Measurements from ENCODE around the gene SAC3D1.

Gene SAC3D1

GRCh38 chr11:65026810-65027209, 14.2 kb upstream of the SAC3D1 start:
- peak; percentile 56 for DNase-seq

GRCh38 chr11:65027213-65028067, 13.6 kb upstream of the SAC3D1 start, which contains the start of gene SNX15:
Gene SNX15 (plus strand): TSS chr11:65027439. CDS start chr11:65027538, 99 bp downstream.
- DNase-seq, result peak; percentile 97

- DNase-seq, result no peak
Measured at GRCh38 chr11:65032216-65032615, 8.8 kb upstream of the SAC3D1 start.

- no peak for DNase-seq
Measured at GRCh38 chr11:65034423-65034822, 6.6 kb upstream of the SAC3D1 start.

- no peak for DNase-seq
Measured at GRCh38 chr11:65035579-65035978, 5.4 kb upstream of the SAC3D1 start.

GRCh38 chr11:65036931-65037330, 4.1 kb upstream of the SAC3D1 start:
- no peak for DNase-seq

GRCh38 chr11:65040520-65040846, 527 bp upstream of the SAC3D1 start:
- no peak for DNase-seq

GRCh38 chr11:65042891-65043290, 1.9 kb downstream of the SAC3D1 start:
- no peak for DNase-seq

- DNase-seq, result peak; percentile 78
Measured at GRCh38 chr11:65043881-65044501, 3.0 kb downstream of the SAC3D1 start.

GRCh38 chr11:65045061-65045460, 4.1 kb downstream of the SAC3D1 start:
- DNase-seq, result no peak

GRCh38 chr11:65045728-65046127, 4.7 kb downstream of the SAC3D1 start:
- DNase-seq, result no peak

GRCh38 chr11:65047581-65048422, 6.8 kb downstream of the SAC3D1 start:
- DNase-seq, result no peak

GRCh38 chr11:65051398-65051858, 10.4 kb downstream of the SAC3D1 start:
- DNase-seq, result no peak

- no peak for DNase-seq
Measured at GRCh38 chr11:65053827-65054508, 13.0 kb downstream of the SAC3D1 start.

- DNase-seq, result no peak
Measured at GRCh38 chr11:65055538-65055937, 14.5 kb downstream of the SAC3D1 start.

- no peak for DNase-seq
Measured at GRCh38 chr11:65056999-65057398, 16.0 kb downstream of the SAC3D1 start.

- DNase-seq, result no peak
Measured at GRCh38 chr11:65057526-65057925, 16.5 kb downstream of the SAC3D1 start.

GRCh38 chr11:65058012-65058411, 17.0 kb downstream of the SAC3D1 start:
- no peak for DNase-seq

GRCh38 chr11:65058419-65059054, 17.5 kb downstream of the SAC3D1 start, which contains the start of gene NAALADL1:
Gene NAALADL1 (minus strand): TSS chr11:65058553. CDS start chr11:65058521, 32 bp downstream.
- DNase-seq, result no peak

- no peak for DNase-seq
Measured at GRCh38 chr11:65059523-65059922, 18.5 kb downstream of the SAC3D1 start.

- DNase-seq, result no peak
Measured at GRCh38 chr11:65059959-65060824, 19.2 kb downstream of the SAC3D1 start.
